Measurements from ENCODE around the gene ZNF462. TPM values are rescaled to one million over a fixed set of nuclear protein-coding genes. Genes with fewer than 3 reads are reported as not detected.

ZNF462 gene
- total RNA-seq, 1 experiment from 2014 or later: 164 TPM

GRCh38 chr9:106933470-106933869, 70.5 kb downstream of the ZNF462 start:
- Histone ChIP-seq H3K23ac (ENCODE audit: insufficient read length, low read depth, low read length) (no peak overlapping the region), H3K4ac (ENCODE audit: low read depth, low read length) (no peak overlapping the region), H4K5ac (ENCODE audit: insufficient read length, low read depth, low read length) (no peak overlapping the region), H4K20me1 (ENCODE audit: control insufficient read depth, insufficient read depth, insufficient read length) (no peaks in the 10 kb centered on the region), H3K9ac (ENCODE audit: extremely low read depth, insufficient read length, low read length) (no peak overlapping the region), H2AFZ (ENCODE audit: low read length) (no peak overlapping the region), H3K4me1 (ENCODE audit: insufficient read depth, low read length) (peaks cover 2% of the 10 kb centered on the region; the same call in 1 of the 2 replicates), H3K14ac (ENCODE audit: insufficient read depth, low read length) (no peak overlapping the region), H2BK20ac (ENCODE audit: low read depth, low read length, poor library complexity, severe bottlenecking) (no peak overlapping the region), H3K9me3 (ENCODE audit: control insufficient read depth, low read depth, low read length) (no peaks in the 10 kb centered on the region), H3K18ac (ENCODE audit: insufficient read length, low read depth, low read length) (no peak overlapping the region), H2BK5ac (ENCODE audit: insufficient read length, low read length) (no peak overlapping the region), H2BK120ac (ENCODE audit: low read depth, low read length, poor library complexity, severe bottlenecking) (no peak overlapping the region), H3K56ac (ENCODE audit: insufficient read length, low read depth, low read length) (no peak overlapping the region), H3K27ac (ENCODE audit: insufficient read length, low read depth, low read length) (no peak overlapping the region), H3K23me2 (ENCODE audit: insufficient read length, low read depth, low read length, poor library complexity, severe bottlenecking) (no peaks in the 10 kb centered on the region), H3K4me2 (ENCODE audit: insufficient read depth, insufficient read length, low read length) (no peak overlapping the region), H3K79me1 (ENCODE audit: insufficient read depth, low read depth, low read length, poor library complexity, severe bottlenecking) (peaks cover under 1% of the 10 kb centered on the region), H2BK12ac (ENCODE audit: insufficient read length, low read depth, low read length) (no peak overlapping the region), H2AK5ac (ENCODE audit: insufficient read length, low read length) (no peak overlapping the region), H4K8ac (replicated peaks; ENCODE audit: insufficient read length, low read depth, low read length) (no peak overlapping the region), H3T11ph (ENCODE audit: low read length) (no peak overlapping the region), H3K79me2 (ENCODE audit: insufficient read depth, low read length) (no peaks in the 10 kb centered on the region; the same call in 1 of the 2 replicates), H3K27me3 (ENCODE audit: insufficient read depth, low read length) (no peaks in the 10 kb centered on the region), H4K91ac (ENCODE audit: insufficient read length, low read depth, low read length) (no peak overlapping the region), H2BK15ac (ENCODE audit: low read depth, low read length) (no peak overlapping the region)
- Mint-ChIP-seq H3K4me3 (no peak overlapping the region), H3K27me3 (ENCODE audit: low read depth) (no peaks in the 10 kb centered on the region), H3K27ac (peak overlapping the region; percentile 0 to 27 (median 3); a peak in 5 of 7 replicates), H3K36me3 (ENCODE audit: insufficient read depth in 1 of 3, low read depth in 3 of 3) (peaks cover 66 to 85% (median 83%) of the 10 kb centered on the region in 3 experiments), H3K9me3 (no peaks in the 10 kb centered on the region), H3K4me1 (peaks cover 31 to 33% of the 10 kb centered on the region in 2 experiments)
- no peak for TF ChIP-seq CTCF (conservative IDR thresholded peaks at IDR 0.05)
- DNase-seq: no peak
- no CpG with 5 or more reads among the region's 2 CpGs for WGBS (ENCODE audit: extremely low coverage, insufficient read length, low lambda C conversion rate)
